Measurements from ENCODE around the gene FKBP1C.

- TF ChIP-seq CTCF (IDR thresholded peaks at IDR 0.05) (no peak), EZH2 (IDR thresholded peaks at IDR 0.05) (no peak)
Observed at GRCh38 chr6:63188828-63189227, 22.4 kb upstream of the FKBP1C start.

Measured in neural progenitor cell (in vitro differentiated cells).